Sigmoid colon (tissue), 7 donors: Measurements from ENCODE around the gene GARNL3. TPM values are rescaled to one million over a fixed set of nuclear protein-coding genes. Genes with fewer than 3 reads are reported as not detected.

Experiments used
- DNase-seq: peaks from one replicate; pipeline ENCODE4 v3.0.0-alpha.2; 2019
- H3K27ac ChIP-seq, 4 donors: fragments of 200-600 bp; sonication (generic); one replicate each; pipeline ENCODE4 v1.5.1; 2016 to 2019; ENCODE audit warnings: mild to moderate bottlenecking in 1 of 4
- H3K27me3 ChIP-seq, 3 donors: fragments of 200-600 bp; sonication (generic); one replicate each; pipeline ENCODE4 v1.5.1; 2019; ENCODE audit warnings: mild to moderate bottlenecking in 1 of 3
- H3K36me3 ChIP-seq, 4 donors: fragments of 200-600 bp; sonication (generic); one replicate each; pipeline ENCODE4 v1.5.1; 2016 to 2019
- H3K4me1 ChIP-seq, 4 donors: fragments of 200-600 bp; sonication (generic); one replicate each; pipeline ENCODE4 v1.5.1; 2017 to 2019
- H3K4me3 ChIP-seq, 4 donors: fragments of 200-600 bp; sonication (generic); one replicate each; pipeline ENCODE4 v1.5.1; 2017 to 2019; ENCODE audit warnings: mild to moderate bottlenecking in 2 of 4, moderate library complexity in 1 of 4
- H3K9me3 ChIP-seq, 4 donors: fragments of 200-600 bp in 3 of 4; sonication (generic) in 3 of 4; one replicate each; pipeline versions ENCODE4 v1.5.1 to v1.6.1; 2013 to 2019
- CTCF ChIP-seq, 4 experiments: fragments of 450-650 bp in 3 of 4; fragments of 200-600 bp in 1 of 4; IDR thresholded peaks; one replicate each; pipeline ENCODE4 v1.5.1; 2016 to 2019; ENCODE audit warnings: antibody characterized with exemption in 4 of 4, mild to moderate bottlenecking in 3 of 4, moderate library complexity in 2 of 4
- EP300 ChIP-seq, 4 donors: sonication (generic); formaldehyde crosslinking; IDR thresholded peaks; one replicate each; pipeline ENCODE4 v1.6.1; 2017; ENCODE audit warnings: antibody characterized with exemption in 4 of 4
- POLR2A ChIP-seq, 2 donors: fragments of 450-650 bp; IDR thresholded peaks; one replicate each; pipeline ENCODE4 v1.6.1; 2016; ENCODE audit warnings: antibody characterized with exemption in 2 of 2, mild to moderate bottlenecking in 2 of 2, moderate library complexity in 2 of 2
- POLR2AphosphoS5 ChIP-seq, 4 donors: sonication (generic); formaldehyde crosslinking; IDR thresholded peaks; one replicate each; pipeline ENCODE4 v1.6.1; 2017; ENCODE audit warnings: antibody characterized with exemption in 4 of 4
- WGBS, 2 donors: extraction: QIAGEN DNeasy Blood & Tissue Kit; methylation state at CpG; one replicate each; pipeline ENCODE4 v1.1.7; 2013; 5-methylcytosine and 5-hydroxymethylcytosine counted together
- intact Hi-C: fragments of 100-400 bp; cut with DNase I; formaldehyde crosslinking; loops from one replicate; pipeline ENCODE4 v1.15.1; 2023
- polyA plus RNA-seq, 3 donors: library from polyadenylated mRNA; stranded (reverse); fragments of 200-250 nt; gene quantifications; one replicate each; pipeline ENCODE4 v1.2.3, GENCODE V29; 2013
- total RNA-seq, 4 donors: library from RNA; depleted of rRNA; stranded (reverse); fragments of >200 nt; gene quantifications; one replicate each; pipeline ENCODE4 v1.1.0, GENCODE V29; 2016
- donor health status: healthy with polysubstance abuse.
- donor health status: Bipolar disorder and iron deficiency.
- donor health status: healthy.

Gene GARNL3
- total RNA-seq (10 to 100 TPM; 10.2 to 28.0 (median 17.6) TPM), polyA plus RNA-seq (1 to 10 TPM in 2 of 3 donors, under 1 TPM in 1; 0.92 to 4.8 (median 3.0) TPM)

- intact Hi-C loops: no loop called here
- TF ChIP-seq POLR2AphosphoS5 (IDR thresholded peaks at IDR 0.05) (no peak), EP300 (IDR thresholded peaks at IDR 0.05) (no peak), CTCF (IDR thresholded peaks at IDR 0.05) (no peak), POLR2A (IDR thresholded peaks at IDR 0.05) (no peak)
- H3K27me3 ChIP-seq: no peaks in the 10 kb centered on the region
- peaks cover 0 to 29% (median 28%) of the 10 kb centered on the region in 4 donors for H3K4me1 ChIP-seq
- H3K27ac ChIP-seq: peak within 1 kb of the TSS in 2 of 4 donors; percentile 7 to 9
- H3K4me3 ChIP-seq: no peak within 1 kb of the TSS
- H3K36me3 ChIP-seq: no peaks in the 10 kb centered on the region
- 74 to 77% methylated on average over 8 of the region's 8 CpGs for WGBS, 2 donors
- no peak for DNase-seq
- H3K9me3 ChIP-seq: no peaks in the 10 kb centered on the region
These were observed at the start of gene GARNL3 for GRCh38 chr9:127264462-127265219. TSS of gene GARNL3 (plus strand) at chr9:127264774. CDS start at chr9:127264878, 104 bp downstream.

- no peaks in the 10 kb centered on the region for H3K27me3 ChIP-seq
- intact Hi-C loops: no loop called here
- no peak for TF ChIP-seq POLR2AphosphoS5 (IDR thresholded peaks at IDR 0.05)
- no peak for DNase-seq
- no peak overlapping the region for H3K4me3 ChIP-seq
- WGBS, 2 donors: 93 to 94% methylated on average over 14 of the region's 14 CpGs
- no peaks in the 10 kb centered on the region for H3K9me3 ChIP-seq
- H3K36me3 ChIP-seq: no peaks in the 10 kb centered on the region
- no peaks in the 10 kb centered on the region for H3K4me1 ChIP-seq
- no peak overlapping the region for H3K27ac ChIP-seq
These were observed 49.0 kb upstream of the GARNL3 start for GRCh38 chr9:127215268-127216209.

GRCh38 chr9:127216210-127216887 lies 48.2 kb upstream of the GARNL3 start:
- intact Hi-C loops: no loop called here
- DNase-seq: no peak

GRCh38 chr9:127216888-127217217 lies 47.7 kb upstream of the GARNL3 start:
- no peak for TF ChIP-seq CTCF (IDR thresholded peaks at IDR 0.05)
- no peak for TF ChIP-seq POLR2AphosphoS5 (IDR thresholded peaks at IDR 0.05)
- TF ChIP-seq EP300 (IDR thresholded peaks at IDR 0.05): no peak
- TF ChIP-seq POLR2A (IDR thresholded peaks at IDR 0.05): no peak
- Histone ChIP-seq H3K27ac (no peak overlapping the region), H3K4me1 (no peaks in the 10 kb centered on the region), H3K4me3 (no peak overlapping the region), H3K9me3 (no peaks in the 10 kb centered on the region), H3K36me3 (no peaks in the 10 kb centered on the region), H3K27me3 (no peaks in the 10 kb centered on the region)
- DNase-seq: no peak
- 84 to 91% methylated on average over 5 of the region's 5 CpGs for WGBS, 2 donors
- intact Hi-C loops: no loop called here

More at GRCh38 chr9:127216210-127216887, 48.2 kb upstream of the GARNL3 start:
- Histone ChIP-seq H3K27ac (no peak overlapping the region), H3K36me3 (no peaks in the 10 kb centered on the region), H3K4me3 (no peak overlapping the region), H3K9me3 (no peaks in the 10 kb centered on the region), H3K27me3 (no peaks in the 10 kb centered on the region), H3K4me1 (no peaks in the 10 kb centered on the region)
- TF ChIP-seq POLR2A (IDR thresholded peaks at IDR 0.05): no peak
- TF ChIP-seq EP300 (IDR thresholded peaks at IDR 0.05): no peak
- TF ChIP-seq POLR2AphosphoS5 (IDR thresholded peaks at IDR 0.05): no peak
- TF ChIP-seq CTCF (IDR thresholded peaks at IDR 0.05): no peak
- WGBS, 2 donors: 91 to 93% methylated on average over 7 of the region's 7 CpGs
